Urinary bladder (tissue), 4 donors: ENCODE measurements around the gene IFNGR2. TPM values are rescaled to one million over a fixed set of nuclear protein-coding genes. Genes with fewer than 3 reads are reported as not detected.
"Not testable (repeated sequence)": the region's sequence is repeated elsewhere in the genome, so short reads cannot be mapped to it uniquely, and the experiment has no call there.

Experiments used
- DNase-seq: peaks from one replicate; pipeline ENCODE4 v3.0.0-alpha.2; 2015; ENCODE audit errors: extremely low spot score
- H3K27ac ChIP-seq: one replicate; pipeline ENCODE4 v1.5.1; 2013; ENCODE audit warnings: low read depth, mild to moderate bottlenecking, moderate library complexity
- H3K36me3 ChIP-seq: one replicate; pipeline ENCODE4 v1.6.1; 2013; ENCODE audit warnings: mild to moderate bottlenecking, moderate library complexity; ENCODE audit not compliant: insufficient read depth
- H3K4me1 ChIP-seq: one replicate; pipeline ENCODE4 v1.6.1; 2013; ENCODE audit warnings: mild to moderate bottlenecking, moderate library complexity; ENCODE audit not compliant: insufficient read depth
- H3K4me3 ChIP-seq: one replicate; pipeline ENCODE4 v1.5.1; 2013; ENCODE audit warnings: low read depth, low read length
- WGBS: extraction: QIAGEN DNeasy Blood & Tissue Kit; methylation state at CpG from one replicate; pipeline ENCODE4 v1.1.7; 2013; 5-methylcytosine and 5-hydroxymethylcytosine counted together
- polyA plus RNA-seq: library from polyadenylated mRNA; stranded (reverse); fragments of 200-250 nt; gene quantifications from one replicate; pipeline ENCODE4 v1.2.3, GENCODE V29; 2013
- total RNA-seq: library from RNA; depleted of rRNA; stranded (reverse); fragments of >200 nt; gene quantifications from one replicate; pipeline ENCODE4 v1.2.3, GENCODE V29; 2014
- donor health status: healthy with polysubstance abuse.
- donor health status: healthy.

Gene IFNGR2
- total and polyA plus RNA-seq, 2 donors: 64.8 to 71.9 TPM

- WGBS: 84% methylated on average over 1 of the region's 1 CpG
Measured at GRCh38 chr21:33369586-33369985, 33.6 kb upstream of the IFNGR2 start.

GRCh38 chr21:33370305-33370704, 32.9 kb upstream of the IFNGR2 start:
- H3K36me3 ChIP-seq: no peaks in the 10 kb centered on the region
- no peak for DNase-seq
- 92% methylated on average over 2 of the region's 2 CpGs for WGBS
- no peaks in the 10 kb centered on the region for H3K4me1 ChIP-seq
- H3K27ac ChIP-seq: no peak overlapping the region
- H3K4me3 ChIP-seq: no peak overlapping the region

More at GRCh38 chr21:33369586-33369985, 33.6 kb upstream of the IFNGR2 start:
- no peak overlapping the region for H3K4me3 ChIP-seq
- no peak for DNase-seq
- H3K36me3 ChIP-seq: no peaks in the 10 kb centered on the region
- no peaks in the 10 kb centered on the region for H3K4me1 ChIP-seq
- H3K27ac ChIP-seq: no peak overlapping the region

DNA sequence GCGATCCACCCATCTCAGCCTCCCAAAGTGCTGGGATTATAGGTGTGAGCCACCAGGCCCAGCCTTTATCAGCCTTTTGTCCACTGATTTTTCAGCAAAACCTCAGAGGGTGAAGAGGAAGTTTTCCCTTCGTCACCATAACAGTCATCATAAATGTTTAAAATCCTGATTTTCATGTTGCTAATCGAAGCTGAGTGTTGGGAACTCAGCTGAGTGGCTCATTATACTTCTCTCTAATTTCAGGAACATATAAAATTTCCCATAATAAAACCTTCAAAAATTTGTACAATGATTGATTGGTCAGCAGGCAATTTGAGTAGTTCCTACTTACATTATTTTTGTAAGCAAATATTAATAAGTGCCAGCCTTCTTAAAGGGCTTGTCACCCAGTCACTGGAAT, 31.8 kb upstream of the IFNGR2 start:
- 82% methylated on average over 3 of the region's 3 CpGs for WGBS
- no peak for DNase-seq
- Histone ChIP-seq H3K4me3 (no peak overlapping the region), H3K4me1 (no peaks in the 10 kb centered on the region), H3K27ac (no peak overlapping the region), H3K36me3 (no peaks in the 10 kb centered on the region)

DNA sequence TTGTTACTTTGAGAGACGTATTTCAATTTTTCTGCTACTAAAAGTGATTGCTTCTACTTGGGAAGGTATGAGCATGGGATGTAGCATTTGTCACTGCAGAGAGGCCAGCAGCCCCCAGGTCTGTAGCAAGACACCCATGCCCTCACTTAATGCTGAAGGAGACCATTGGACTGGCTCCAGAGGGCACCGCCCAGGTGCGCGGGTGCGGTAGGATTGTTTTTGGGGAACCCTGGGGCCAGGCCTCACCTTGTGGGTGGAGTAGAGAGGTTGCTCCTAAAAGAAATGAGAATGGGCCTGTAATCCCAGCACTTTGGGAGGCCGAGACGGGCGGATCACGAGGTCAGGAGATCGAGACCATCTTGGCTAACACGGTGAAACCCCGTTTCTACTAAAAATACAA, 30.6 kb upstream of the IFNGR2 start:
- H3K36me3 ChIP-seq: no peaks in the 10 kb centered on the region
- no peak overlapping the region for H3K4me3 ChIP-seq
- 98% methylated on average over 11 of the region's 12 CpGs for WGBS
- H3K4me1 ChIP-seq: no peaks in the 10 kb centered on the region
- H3K27ac ChIP-seq: no peak overlapping the region
- DNase-seq: no peak

DNA sequence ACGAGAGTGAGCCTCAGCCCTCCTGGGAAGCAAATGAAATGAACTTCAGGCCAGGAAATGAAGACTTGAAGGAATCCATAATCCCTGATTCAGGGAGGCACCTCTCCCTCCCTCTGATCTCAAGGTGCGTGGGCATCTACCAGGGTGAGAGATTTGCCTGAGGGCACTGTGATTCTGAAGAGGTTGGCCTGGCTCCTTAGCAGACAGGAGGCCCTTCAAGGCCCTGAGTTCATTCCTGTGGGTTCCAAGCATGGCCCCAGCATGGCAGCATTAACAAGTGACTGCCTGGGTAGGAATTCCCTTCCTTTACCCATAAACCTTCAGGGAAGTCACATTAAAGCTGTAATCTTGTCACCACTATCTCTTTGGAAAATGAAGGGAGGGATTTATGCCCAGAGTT, 29.8 kb upstream of the IFNGR2 start:
- no peak overlapping the region for H3K27ac ChIP-seq
- WGBS: 80% methylated on average over 2 of the region's 2 CpGs
- no peak overlapping the region for H3K4me3 ChIP-seq
- DNase-seq: no peak
- no peaks in the 10 kb centered on the region for H3K4me1 ChIP-seq
- H3K36me3 ChIP-seq: no peaks in the 10 kb centered on the region

DNA sequence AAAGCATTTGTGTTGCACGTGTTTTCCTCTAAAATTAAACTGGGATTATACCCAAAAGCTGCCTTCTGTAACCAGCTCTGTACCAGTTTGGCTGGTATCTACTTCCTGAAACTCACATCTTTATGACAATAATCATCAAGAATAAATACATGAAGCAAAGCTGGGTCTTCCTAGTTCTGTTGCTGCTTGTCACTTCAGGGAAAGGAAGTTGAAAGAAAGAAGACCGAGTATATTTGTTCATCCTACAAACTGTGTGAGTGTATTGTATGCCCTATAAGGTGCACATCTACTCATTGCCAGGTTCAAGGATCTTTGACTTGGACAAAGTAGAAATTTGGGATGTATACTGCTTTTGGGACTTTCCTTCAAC, 29.1 kb upstream of the IFNGR2 start:
- Histone ChIP-seq H3K27ac (no peak overlapping the region), H3K4me3 (no peak overlapping the region), H3K36me3 (no peaks in the 10 kb centered on the region), H3K4me1 (no peaks in the 10 kb centered on the region)
- WGBS: 63% methylated on average over 2 of the region's 2 CpGs
- no peak for DNase-seq

DNA sequence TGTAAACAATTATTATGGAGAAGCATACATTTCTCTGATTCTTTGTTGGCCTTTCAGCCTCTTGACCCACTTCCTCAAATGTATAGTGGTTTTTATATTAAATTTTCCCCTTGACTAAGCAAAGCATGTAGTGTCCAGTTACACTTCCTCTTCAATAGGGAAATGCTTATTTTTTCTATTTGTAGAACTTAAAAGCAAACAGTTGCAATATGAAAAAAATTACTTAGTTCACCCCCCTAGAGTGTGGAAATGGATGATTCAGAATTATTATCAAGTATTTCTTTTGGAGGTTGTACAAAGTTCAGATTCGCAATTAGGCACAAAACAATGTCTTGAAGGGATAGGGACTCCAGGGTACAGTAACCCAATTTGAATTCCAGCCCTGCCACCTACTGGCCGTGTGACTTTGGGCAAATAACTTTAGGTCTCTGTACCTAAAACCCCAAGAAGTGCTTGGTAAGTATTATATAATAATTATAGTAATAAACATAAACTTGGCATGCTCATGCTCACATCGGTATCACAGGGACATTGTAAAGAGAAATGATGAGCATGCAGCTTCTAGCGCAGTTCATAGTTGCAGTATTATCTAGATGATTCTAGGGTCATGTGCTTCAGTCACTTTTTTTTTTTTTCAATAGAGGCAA, 28.6 kb upstream of the IFNGR2 start:
- WGBS: 25% methylated on average over 4 of the region's 4 CpGs
- Histone ChIP-seq H3K4me1 (no peaks in the 10 kb centered on the region), H3K27ac (no peak overlapping the region), H3K4me3 (no peak overlapping the region), H3K36me3 (no peaks in the 10 kb centered on the region)
- DNase-seq: no peak

DNA sequence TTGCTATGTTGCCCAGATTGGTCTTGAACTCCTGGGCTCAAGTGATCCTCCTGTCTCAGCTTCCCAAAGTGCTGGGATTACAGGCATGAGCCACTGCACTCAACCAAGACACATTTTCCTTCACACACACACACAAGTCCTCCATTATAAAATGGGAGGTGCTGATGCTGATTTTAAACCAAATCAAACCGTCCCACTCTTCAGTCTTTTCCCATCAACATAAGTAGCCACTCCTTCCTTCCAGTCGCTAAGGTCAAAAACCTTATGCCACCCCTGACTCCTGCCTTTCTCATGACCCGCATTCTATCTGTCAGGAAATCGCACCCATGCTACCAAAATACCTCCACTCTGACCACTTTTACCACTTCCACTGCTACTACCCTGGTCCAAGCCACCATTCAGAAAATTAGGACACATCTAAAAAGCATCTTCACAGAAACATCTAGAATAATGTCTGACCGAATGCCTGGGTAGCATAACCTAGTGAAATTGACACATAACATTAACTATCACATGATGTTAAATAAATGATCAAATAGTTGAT, 28.0 kb upstream of the IFNGR2 start:
- Histone ChIP-seq H3K27ac (no peak overlapping the region), H3K36me3 (no peaks in the 10 kb centered on the region), H3K4me1 (no peaks in the 10 kb centered on the region), H3K4me3 (no peak overlapping the region)
- DNase-seq: no peak
- WGBS: 66% methylated on average over 5 of the region's 5 CpGs

DNA sequence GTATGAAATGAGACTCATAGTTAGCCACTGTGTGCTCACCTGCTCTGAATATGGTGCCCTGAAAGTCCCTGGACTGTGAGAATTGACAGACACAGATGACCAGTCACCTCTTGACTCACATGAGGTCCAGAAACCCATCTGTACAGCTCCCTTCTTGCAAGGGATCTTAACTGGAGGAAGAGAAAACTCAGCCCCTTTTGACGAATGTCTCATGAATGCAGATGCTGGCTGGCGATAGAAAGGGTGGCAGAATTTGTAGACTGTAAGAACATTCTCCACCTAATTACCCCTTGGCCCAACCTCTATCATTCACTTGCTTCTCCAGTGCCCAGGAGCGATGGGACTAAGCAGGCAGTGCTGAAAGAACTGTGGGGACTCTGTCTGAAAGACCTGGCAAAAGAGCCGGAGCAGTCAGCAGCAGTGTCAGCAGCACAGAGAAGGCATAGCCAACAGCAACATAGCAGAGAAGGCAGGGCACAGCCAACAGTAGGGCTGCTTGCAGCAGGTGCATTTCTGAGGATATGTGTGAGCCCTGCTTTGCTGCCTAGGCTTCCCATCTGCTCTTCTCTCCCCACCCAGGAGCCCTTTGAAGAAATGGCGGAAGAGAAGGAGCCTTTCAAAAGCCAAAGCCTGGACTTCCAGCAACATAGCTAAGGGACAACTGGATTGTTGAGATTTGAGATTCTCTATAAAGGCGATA, 25.8 kb upstream of the IFNGR2 start:
- Histone ChIP-seq H3K4me3 (no peak overlapping the region), H3K27ac (no peak overlapping the region), H3K36me3 (no peaks in the 10 kb centered on the region), H3K4me1 (no peaks in the 10 kb centered on the region)
- WGBS: 85% methylated on average over 6 of the region's 6 CpGs
- no peak for DNase-seq

- WGBS: 89% methylated on average over 9 of the region's 9 CpGs
- H3K27ac ChIP-seq: no peak overlapping the region
- no peak overlapping the region for H3K4me3 ChIP-seq
- H3K36me3 ChIP-seq: no peaks in the 10 kb centered on the region
- no peaks in the 10 kb centered on the region for H3K4me1 ChIP-seq
- DNase-seq: no peak
Measured at GRCh38 chr21:33378081-33378480, 25.1 kb upstream of the IFNGR2 start.

- DNase-seq, H3K4me1 ChIP-seq, H3K36me3 ChIP-seq, H3K4me3 ChIP-seq: not testable (repeated sequence)
- WGBS: 63% methylated on average over 1 of the region's 1 CpG
- H3K27ac ChIP-seq: peak overlapping the region; percentile 93
Measured at GRCh38 chr21:33379934-33380333, 23.3 kb upstream of the IFNGR2 start.

DNA sequence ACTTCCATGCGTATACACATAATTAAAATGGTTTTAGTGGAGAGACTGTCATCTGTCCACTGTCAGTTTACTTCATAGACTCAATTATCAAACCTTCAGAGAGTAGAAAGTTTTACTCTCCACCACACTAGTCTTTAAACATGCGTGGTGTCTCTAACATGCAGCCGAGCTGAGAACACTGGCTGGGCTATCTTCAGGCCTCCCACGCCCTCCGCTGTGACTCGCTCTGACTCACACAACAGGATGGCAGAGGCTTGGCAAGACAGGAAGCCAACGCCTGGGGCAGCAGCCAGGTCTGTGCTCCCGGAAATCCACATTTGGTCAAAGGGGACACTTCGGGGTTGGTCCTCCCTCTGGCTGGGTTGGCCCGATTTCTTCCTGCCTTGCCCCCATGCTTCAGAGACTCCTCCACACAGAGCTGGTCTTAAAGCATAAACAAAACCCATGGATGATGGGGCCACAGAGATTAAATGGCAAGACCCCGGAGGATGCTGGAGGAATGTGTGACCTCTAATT, 22.7 kb upstream of the IFNGR2 start:
- no peak overlapping the region for H3K4me3 ChIP-seq
- H3K27ac ChIP-seq: peak overlapping the region; percentile 93
- no peak for DNase-seq
- 29% methylated on average over 11 of the region's 11 CpGs for WGBS
- no peaks in the 10 kb centered on the region for H3K4me1 ChIP-seq
- H3K36me3 ChIP-seq: no peaks in the 10 kb centered on the region

GRCh38 chr21:33381381-33381780, 21.8 kb upstream of the IFNGR2 start:
- H3K27ac ChIP-seq: not testable (repeated sequence)

More at GRCh38 chr21:33381381-33381780, 21.8 kb upstream of the IFNGR2 start:
- H3K36me3 ChIP-seq, DNase-seq, H3K4me1 ChIP-seq, H3K4me3 ChIP-seq: not testable (repeated sequence)
- 96% methylated on average over 6 of the region's 6 CpGs for WGBS
